NCI-H2081 (cell line): ENCODE measurements around the gene VEZF1.
"Not testable (repeated sequence)": the region's sequence is repeated elsewhere in the genome, so short reads cannot be mapped to it uniquely, and the experiment has no call there.

Experiments
- DNase-seq, 2 experiments: peaks; one replicate each; lab custom pipeline; 2025; lab: John Stamatoyannopoulos, UW

Gene VEZF1

GRCh38 chr17:57975044-57975443 is 13.0 kb downstream of the VEZF1 start:
- DNase-seq, result no peak

- not testable (repeated sequence) for DNase-seq
These were observed 13.8 kb downstream of the VEZF1 start for GRCh38 chr17:57974053-57974824.

GRCh38 chr17:57972151-57972550 is 15.9 kb downstream of the VEZF1 start:
- DNase-seq, result no peak

- peak in 1 of 2 experiments; percentile 50 for DNase-seq
These were observed 16.5 kb downstream of the VEZF1 start for GRCh38 chr17:57971572-57971971.

- DNase-seq, result no peak
These were observed 17.3 kb downstream of the VEZF1 start for GRCh38 chr17:57970710-57971109.

- no peak for DNase-seq
These were observed 19.6 kb downstream of the VEZF1 start for GRCh38 chr17:57968456-57968855.

GRCh38 chr17:57966875-57967274 is 21.2 kb downstream of the VEZF1 start:
- DNase-seq, result no peak

- DNase-seq, result no peak
These were observed 21.8 kb downstream of the VEZF1 start for GRCh38 chr17:57966246-57966645.

- DNase-seq, result no peak
These were observed 22.4 kb downstream of the VEZF1 start for GRCh38 chr17:57965521-57966160.

- no peak for DNase-seq
These were observed 24.9 kb downstream of the VEZF1 start for GRCh38 chr17:57963149-57963511.

GRCh38 chr17:57962279-57963148 is 25.5 kb downstream of the VEZF1 start:
- DNase-seq, result no peak

- DNase-seq, result no peak
These were observed 28.1 kb downstream of the VEZF1 start for GRCh38 chr17:57959929-57960328.

GRCh38 chr17:57958391-57958790 is 29.7 kb downstream of the VEZF1 start:
- not testable (repeated sequence) for DNase-seq

- no peak for DNase-seq
These were observed 30.2 kb downstream of the VEZF1 start for GRCh38 chr17:57957886-57958285.

- DNase-seq, result no peak
These were observed 30.8 kb downstream of the VEZF1 start for GRCh38 chr17:57957120-57957850.

- DNase-seq, result peak in 1 of 2 experiments; percentile 27
These were observed 31.5 kb downstream of the VEZF1 start for GRCh38 chr17:57956291-57957119.

- peak; percentile 56 to 74 for DNase-seq
These were observed 32.7 kb downstream of the VEZF1 start, which contains the start of gene CUEDC1 for GRCh38 chr17:57955183-57955931. CUEDC1 (minus strand) TSS chr17:57955412; CDS start chr17:57885564, 69,848 bp downstream.

GRCh38 chr17:57954397-57955182 is 33.5 kb downstream of the VEZF1 start:
- DNase-seq, result peak; percentile 88 to 90

GRCh38 chr17:57953705-57954396 is 34.2 kb downstream of the VEZF1 start:
- DNase-seq, result peak in 1 of 2 experiments; percentile 43
